Measurements from ENCODE around the gene EIF2B5.
"Not testable (repeated sequence)": the region's sequence is repeated elsewhere in the genome, so short reads cannot be mapped to it uniquely, and the experiment has no call there.

The EIF2B5 gene

DNA sequence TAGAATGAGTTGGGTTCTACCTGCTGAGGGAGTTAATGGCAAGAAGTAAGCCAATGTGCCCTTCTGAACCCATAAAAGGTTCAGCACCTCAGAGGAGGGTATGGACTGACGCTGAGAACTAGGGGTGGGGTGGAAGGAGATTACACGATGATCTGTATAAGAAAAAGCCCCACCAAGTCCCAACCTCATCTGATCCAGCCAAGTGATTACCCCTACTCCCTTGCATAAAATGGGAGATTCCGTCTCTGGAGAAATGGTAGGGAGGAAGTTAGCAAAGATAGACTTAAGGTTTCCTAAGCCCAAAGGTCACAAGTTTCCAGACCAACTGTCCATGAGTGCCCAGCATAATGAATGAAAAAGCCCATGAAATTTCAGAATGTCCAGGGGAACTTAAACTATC, 12.9 kb downstream of the EIF2B5 start:
- no peak for DNase-seq

DNA sequence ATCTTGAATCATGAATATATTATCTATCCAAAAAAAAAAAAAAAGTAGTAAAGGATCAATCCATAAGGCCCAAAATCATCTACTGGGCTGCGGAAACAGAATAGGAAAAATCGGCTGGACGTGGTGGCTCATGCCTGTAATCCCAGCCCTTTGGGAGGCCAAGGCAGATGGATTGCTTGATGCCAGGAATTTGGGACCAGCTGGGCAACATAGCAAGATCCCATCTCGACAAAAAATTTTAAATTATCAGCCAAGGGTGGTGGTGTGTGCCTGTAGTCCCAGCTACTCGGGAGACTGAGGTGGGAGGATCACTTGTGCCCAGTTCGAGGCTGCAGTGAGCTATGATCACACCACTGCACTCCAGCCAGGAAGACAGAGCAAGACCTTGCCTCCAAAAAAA, 14.0 kb downstream of the EIF2B5 start:
- DNase-seq, result no peak

DNA sequence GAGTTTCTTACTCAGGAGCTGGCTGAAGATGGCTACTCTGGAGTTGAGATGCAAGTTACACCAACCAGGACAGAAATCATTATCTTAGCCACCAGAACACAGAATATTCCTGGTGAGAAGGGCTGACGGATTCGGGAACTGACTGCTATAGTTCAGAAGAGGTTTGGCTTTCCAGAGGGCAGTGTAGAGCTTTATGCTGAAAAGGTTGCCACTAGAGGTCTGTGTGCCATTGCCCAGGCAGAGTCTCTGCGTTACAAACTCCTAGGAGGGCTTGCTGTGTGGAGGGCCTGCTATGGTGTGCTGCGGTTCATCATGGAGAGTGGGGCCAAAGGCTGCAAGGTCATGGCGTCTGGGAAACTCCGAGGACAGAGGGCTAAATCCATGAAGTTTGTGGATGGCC, 14.6 kb downstream of the EIF2B5 start:
- not testable (repeated sequence) for DNase-seq

DNA sequence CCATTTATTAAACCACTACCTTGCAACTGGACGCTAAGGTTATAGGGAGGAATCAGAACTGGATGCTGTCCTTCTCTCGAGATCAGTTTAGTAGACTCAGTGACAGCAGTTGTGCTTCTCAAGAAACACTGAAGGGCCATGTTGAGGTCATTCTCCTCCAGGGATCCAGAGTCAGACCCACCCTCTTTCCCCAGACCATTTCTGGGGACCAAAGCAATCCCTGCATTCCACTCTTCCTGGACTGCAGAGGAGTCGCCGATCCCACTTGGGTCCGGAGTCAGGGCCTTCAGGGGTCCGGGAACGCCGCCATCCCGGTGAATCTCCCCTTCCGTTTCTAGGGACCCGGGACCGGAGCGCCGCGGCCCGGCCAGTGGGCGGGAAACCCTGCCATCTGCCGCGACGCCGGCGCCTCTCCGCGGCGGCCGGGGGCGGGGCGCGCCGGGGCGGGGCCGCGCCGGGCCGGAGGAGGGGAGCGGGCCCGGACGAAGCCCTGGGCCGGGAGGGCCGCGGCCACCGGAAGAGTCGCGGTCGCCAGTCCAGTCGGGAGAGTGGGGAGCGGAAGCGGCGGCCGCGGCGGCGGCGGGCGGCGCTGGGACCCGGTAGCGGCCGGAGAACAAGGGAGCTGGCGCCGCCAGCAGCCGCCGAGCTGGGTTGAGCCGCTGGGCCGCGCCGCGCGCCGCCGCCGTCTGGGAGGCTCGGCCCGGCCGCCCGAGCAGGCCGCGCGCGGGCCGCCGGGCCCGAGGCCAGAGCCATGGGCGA, 19.9 kb downstream of the EIF2B5 start, which contains the start of gene DVL3:
Gene DVL3 (plus strand): TSS at position 493 of the 759 bp plus-strand sequence. CDS start 259 bp downstream, at position 752.
- no peak for DNase-seq

DNA sequence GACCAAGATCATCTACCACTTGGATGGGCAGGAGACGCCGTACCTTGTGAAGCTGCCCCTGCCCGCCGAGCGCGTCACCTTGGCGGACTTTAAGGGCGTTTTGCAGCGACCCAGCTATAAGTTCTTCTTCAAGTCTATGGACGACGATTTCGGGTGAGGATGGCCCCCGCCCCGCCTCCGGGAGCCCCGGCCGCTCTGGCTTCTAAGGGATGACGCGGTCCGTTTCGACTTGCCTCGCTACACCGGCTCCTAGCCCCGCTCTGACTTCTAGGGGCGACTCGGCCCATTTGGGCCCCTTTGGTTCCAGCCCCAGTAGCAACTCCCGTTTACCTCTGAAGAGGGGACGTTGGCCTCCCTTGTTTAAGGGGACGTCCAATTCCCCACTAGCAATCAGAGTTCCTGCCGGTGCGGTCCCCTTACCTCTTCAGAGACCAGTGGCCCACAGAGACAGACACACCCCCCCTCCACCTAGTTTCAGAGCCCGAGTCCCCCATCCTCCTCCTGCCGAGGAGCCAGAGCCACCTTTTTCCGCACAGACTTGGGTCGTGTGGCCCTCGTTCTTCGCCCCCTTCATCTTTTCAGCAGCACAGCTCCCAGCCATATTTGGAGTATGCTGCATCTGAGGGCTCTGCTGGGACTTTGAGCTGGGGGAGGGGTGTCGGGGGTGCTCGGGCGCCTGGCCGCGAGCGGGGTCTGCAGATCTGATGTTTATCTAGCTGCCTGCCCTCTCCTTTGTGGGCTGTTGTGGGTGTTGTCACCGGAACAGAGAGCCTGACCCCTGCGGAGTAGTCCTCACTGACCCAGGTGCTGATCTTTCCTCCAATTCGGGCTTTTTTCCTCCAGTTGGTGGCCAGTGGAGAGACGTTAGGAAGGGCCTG, 20.7 kb downstream of the EIF2B5 start:
- peak; percentile 52 for DNase-seq

DNA sequence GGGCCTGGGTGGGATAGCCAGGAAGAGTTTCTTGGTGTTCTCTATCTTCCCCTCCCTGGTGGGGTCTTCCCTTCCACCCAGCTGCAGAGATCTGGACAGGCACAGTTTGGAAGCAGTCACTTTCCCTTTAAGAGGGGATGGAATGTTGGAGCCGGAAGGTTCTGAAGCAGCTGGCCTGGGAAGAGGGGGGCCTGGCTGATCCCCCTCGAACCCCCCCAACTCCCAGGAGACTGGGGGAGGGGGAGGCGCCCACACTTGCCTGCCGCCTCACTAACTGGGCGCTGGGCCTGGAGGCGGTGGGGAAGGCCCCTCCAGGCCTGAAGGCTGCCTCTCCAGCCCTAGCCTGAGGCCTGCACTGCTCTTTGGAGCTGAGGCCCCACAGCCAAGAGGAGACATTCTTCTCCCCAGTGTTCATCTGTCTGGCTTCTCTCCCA, 21.4 kb downstream of the EIF2B5 start:
- no peak for DNase-seq

DNA sequence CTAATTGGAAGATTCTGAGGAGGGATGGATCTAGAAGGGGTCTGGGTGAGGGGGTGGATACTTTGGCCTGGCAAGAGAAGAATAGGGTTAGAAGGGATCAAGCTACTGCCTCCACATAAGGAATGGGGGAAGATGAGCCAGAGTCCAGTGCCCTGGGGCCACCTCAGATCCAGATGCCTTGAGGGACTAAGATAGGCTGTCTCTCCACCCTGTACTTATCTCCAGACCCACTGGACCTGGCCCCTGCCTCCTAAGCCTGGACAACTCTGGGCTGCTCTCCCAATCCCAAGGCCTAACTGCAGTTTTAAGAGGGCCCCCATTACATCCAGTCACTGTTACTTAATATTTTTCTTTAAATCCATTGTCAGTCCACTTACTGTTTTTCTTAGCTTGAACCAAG, 22.0 kb downstream of the EIF2B5 start:
- DNase-seq, result no peak

DNA sequence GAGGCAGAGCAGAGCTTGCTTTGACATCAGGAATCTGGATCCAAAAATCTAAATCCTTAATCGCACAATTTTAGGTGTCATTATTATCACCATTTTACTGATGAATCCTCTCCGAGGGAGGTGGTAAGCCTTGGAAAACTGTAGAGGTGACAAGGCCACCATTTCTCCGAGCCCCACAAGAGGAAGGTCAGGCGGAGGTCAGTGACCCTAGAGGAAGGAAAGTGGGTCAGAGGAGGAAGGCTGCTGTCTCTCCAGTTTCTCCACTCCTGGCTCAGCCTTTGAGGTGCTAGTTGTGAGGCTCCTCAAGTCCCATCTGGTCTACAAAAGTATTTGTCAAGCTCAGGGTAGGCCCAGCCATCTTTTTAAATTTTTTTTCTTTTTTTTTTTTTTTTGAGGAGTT, 23.2 kb downstream of the EIF2B5 start:
- no peak for DNase-seq

DNA sequence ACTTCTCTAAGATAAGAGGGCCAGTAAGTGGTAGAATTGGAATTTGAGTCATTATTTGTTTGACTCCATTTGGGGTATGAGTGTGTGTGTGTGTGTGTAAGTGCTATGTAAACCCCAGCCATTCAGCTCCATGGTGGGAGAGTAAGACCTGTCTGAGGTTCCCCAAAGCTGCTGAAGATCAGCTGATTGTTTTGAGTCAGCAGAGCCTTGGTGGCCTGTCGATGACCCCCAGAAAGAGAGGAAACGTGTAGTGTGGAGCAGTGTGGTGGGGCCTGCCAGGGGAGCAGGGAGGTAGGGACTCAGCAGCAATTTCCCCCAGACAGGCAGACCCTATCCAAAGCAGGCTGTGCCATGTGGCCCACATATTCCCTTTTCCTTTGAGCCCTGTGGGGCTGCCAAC, 25.3 kb downstream of the EIF2B5 start:
- DNase-seq, result no peak

DNA sequence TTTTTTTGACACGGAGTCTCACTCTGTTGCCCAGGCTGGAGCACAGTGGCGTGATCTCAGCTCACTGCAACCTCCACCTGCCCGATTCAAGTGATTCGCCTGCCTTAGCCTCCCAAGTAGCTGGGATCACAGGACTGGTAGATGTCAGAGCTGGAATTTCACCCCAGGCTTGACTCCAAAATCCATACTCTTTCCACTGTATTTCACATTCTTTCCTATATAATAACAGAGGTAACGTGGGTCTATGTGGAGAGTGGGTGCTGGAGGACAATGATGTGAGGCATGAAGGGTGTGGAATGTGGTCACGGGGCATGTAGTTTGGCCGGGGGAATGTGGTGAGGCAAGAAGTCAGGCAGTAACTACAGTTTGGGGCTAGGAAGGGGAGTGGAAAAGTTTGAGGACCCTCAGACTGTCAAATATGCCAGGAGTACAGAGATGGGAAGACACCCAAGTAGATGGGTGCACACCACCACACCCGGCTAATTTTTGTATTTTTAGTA, 27.5 kb downstream of the EIF2B5 start:
- DNase-seq, result not testable (repeated sequence)

DNA sequence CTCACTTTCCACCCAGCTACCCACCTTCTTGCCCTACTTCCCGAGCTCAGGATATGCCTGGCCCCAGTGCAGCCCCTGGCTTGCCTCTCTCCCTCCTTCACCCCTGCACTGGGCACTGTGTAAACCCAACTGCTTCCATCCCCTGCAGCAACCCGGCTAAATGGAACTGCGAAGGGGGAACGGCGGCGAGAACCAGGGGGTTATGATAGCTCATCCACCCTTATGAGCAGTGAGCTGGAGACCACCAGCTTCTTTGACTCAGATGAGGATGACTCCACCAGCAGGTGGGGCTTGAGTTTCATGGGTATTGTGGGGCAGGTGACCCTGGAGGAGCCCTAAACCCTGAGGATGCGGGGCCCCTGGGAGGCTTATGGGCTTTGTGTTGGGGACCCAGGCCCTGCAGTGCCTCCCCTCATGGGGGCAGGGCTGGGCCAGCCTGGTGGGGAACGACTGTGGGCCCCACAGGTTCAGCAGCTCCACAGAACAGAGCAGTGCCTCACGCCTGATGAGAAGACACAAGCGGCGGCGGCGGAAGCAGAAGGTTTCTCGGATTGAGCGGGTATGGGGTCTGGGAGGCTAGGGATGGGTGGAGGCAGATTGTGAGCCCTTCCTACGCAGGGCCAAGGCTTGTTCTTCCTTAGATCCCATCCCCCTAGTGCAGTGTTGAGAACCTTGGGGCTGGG, 29.6 kb downstream of the EIF2B5 start:
- no peak for DNase-seq

DNA sequence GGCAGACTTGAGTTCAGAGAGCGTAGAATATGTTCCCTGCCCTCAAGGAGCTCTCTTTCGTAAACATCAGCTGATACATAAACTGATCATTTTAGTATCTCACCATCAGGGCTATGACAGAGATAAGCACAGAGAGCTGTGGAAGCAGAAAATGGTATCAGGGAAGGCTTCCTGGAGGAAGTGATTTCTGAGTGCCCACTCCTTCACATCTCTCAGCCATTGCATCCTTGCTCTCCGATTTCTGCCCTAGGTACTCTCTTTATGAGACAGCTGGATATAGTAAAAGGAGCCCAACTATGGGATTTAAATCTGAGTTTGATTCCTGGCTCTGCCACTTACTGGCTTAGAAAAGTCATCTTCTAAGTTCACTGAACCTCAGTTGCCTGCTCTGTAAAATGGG, 30.4 kb downstream of the EIF2B5 start:
- no peak for DNase-seq

DNA sequence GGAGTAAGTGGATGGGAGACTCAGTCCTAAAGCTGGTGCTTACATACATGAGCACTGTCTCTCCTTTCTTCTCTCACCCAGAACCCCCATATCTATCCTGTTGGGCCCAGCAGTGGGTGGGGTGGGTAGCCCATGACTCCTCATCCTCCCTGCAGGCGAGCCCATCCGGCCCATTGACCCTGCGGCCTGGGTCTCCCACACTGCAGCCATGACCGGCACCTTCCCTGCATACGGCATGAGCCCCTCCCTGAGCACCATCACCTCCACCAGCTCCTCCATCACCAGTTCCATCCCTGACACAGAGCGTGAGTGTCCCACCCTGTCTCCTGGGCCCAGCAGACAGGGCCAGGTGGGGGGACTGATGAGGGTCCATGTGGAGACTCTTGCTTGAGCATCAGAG, 31.5 kb downstream of the EIF2B5 start:
- DNase-seq, result no peak

DNA sequence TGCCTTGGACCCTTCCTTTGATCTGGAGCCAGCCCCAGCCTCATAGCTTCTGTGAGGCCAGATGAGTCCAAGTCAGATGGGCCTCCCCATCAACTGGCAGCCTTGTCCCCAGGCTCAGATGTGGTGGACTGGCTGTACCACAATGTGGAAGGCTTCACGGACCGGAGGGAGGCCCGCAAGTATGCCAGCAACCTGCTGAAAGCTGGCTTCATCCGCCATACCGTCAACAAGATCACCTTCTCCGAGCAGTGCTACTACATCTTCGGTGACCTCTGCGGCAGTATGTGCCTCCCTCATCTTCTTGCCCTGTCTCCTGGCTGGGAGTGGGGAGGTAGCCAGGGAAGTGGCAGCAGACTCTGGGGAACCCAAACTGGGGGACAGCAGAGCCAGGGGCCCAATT, 32.6 kb downstream of the EIF2B5 start:
- no peak for DNase-seq

DNA sequence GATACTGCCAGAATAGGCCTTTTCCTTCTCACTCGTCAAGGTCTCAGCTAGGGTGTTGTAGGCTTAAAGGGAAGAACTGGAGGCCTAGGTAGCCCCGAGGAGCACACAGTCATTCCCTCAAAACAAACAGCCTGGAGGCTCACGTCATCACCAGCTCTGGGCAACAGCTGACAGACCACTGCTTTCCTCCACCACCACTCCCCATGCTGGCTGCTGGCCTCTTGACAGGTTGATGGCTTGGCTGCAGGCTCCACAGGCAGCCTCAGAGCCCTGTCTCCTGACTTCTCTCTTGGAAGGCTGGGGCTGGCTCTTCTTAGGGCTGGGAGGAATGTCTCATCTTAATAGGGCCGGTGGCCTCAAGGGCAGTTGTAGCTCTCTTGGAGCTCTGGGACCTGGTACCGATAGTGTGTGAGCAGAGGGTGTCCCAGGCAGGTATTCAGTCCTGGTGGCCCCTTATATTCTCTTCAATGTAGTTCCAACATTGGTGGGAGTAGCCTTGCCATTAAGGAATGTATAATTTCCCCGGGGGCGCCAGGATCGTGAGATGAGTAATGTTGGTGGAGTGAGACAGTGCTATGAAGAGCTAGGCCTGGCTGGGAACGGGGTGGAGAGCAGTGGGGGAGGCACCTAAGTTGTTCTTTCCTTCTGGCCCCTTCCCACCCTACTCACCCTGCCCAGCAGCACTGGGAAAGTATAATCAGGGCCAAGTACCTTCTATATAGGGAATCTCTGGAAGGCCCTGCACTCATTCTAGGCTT, 33.4 kb downstream of the EIF2B5 start:
- no peak for DNase-seq

DNA sequence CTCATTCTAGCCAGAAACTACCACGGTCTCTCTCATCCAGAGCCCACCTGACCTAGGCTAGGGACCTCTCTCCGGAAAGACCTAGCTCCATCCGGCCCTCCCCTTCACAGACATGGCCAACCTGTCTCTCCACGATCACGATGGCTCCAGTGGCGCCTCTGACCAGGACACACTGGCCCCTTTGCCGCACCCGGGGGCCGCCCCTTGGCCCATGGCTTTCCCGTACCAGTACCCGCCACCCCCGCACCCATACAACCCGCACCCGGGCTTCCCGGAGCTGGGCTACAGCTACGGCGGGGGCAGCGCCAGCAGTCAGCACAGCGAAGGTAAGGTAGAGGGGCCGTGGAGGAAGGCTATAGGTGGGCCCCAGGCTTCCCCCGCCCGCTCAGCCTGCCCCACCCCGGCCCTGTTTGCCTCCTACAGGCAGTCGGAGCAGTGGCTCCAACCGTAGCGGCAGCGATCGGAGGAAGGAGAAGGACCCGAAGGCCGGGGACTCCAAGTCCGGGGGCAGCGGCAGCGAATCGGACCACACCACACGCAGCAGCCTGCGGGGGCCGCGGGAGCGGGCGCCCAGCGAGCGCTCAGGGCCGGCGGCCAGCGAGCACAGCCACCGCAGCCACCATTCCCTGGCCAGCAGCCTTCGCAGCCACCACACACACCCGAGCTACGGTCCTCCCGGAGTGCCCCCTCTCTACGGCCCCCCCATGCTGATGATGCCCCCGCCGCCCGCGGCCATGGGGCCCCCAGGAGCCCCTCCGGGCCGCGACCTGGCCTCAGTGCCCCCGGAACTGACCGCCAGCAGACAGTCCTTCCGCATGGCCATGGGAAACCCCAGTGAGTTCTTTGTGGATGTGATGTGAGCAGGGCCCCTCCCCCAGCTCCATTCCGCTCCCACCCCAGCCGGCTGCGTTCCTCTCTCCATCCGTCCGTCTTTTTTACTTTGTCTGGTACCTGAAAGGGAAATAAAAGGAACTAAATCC, 35.0 kb downstream of the EIF2B5 start:
- DNase-seq, result no peak

DNA sequence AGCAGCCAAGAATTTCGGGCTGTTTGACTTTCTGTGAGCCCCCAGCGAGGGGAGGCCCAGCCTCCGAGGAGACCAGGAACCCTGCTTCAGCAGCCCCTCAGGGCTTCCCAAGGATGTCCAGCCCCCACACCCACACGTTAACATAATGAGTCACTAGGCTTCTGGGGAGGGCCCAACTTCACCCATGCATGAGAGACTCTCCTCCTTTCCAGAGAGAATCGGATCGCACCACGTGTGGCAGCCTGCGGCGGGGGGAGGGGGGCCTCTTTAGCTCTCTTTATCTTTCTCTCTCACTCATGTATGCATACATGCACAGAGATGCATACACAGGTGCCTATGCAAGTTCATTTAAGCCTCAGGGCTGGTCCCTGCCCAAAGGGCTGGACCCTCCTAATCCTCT, 36.4 kb downstream of the EIF2B5 start:
- DNase-seq, result no peak

DNA sequence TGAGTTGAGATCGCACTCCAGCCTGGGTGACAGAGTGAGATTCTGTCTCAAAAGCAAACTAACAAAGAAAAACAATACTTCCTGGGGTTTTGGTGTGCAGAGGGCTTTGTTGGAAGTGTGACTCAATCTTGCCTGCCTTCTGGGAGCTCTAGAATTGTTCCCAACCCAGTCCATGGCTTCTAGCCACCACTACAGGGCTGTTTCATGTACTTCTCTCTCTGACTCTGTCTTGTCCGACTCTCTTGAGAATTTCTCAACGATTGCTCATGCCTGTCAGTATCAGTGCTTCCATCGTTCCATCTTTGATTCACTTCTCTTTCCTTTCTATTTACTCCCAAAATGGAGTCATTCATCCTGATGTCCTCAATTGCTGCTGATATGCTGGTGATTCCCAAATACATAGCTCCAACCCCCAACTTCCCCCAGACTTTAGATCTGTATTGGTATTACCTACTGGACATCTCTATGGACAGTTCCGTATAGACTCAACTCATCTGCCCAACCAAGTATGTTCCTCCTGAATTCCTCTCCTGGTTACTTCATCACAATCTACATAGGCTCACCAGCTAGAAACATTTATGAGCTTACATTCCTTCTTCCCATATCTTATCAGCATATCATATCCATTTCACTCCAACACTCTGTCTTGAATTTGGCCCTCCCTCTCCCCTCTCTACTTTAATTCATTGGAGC, 37.7 kb downstream of the EIF2B5 start:
- no peak for DNase-seq

DNA sequence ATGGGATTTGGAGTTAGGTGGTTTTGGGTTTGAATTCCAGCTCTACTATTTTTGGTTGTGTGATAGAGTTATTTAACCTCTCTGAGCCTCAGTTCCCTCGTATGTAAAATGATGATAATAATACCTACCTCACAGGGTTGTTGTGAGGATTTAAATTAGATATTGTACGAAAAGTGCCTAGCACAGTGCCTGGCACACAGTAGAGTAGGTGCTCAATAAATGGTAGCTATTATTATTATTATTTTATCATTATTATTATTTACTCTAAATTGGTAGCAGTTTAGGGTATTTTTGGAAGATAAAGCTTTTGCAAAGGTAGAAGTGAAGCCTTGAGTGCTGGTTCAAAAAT, 38.2 kb downstream of the EIF2B5 start:
- DNase-seq, result no peak

DNA sequence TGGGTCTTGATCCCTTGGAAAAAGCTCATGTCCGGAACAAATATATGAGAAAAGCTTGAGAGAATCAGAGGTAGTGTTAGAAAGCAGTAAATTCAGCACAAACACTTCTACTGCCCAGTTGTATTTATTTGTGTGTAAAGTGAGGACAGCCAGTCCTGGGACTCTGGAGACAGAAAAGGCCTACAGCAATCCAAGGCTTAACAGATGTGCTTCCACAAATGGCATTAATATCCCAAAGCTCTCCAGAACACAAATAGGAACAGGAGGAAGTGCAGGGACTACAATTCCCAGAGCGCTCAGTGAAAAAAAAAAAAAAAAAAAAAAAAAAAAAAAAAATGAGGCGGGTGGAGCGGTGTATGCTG, 39.1 kb downstream of the EIF2B5 start:
- no peak for DNase-seq
